SU-DHL-6 (cell line): ENCODE data around the gene GPRIN3.

Source experiments
- H2AFZ ChIP-seq: fragments of 200-600 bp; sonication (generic); 2 replicates; pipeline ENCODE4 v1.6.1; 2014; ENCODE audit warnings: low read depth, mild to moderate bottlenecking, moderate library complexity, mixed read lengths, antibody characterized with exemption, low read length; ENCODE audit not compliant: severe bottlenecking
- H3F3A ChIP-seq: fragments of 200-600 bp; shearing (Covaris generic); 2 replicates; pipeline ENCODE4 v1.6.0; 2016; ENCODE audit warnings: antibody characterized with exemption, mild to moderate bottlenecking; ENCODE audit not compliant: insufficient read depth
- H3K27ac ChIP-seq: fragments of 200-600 bp; sonication (generic); 2 replicates; pipeline ENCODE4 v1.5.1; 2016; ENCODE audit warnings: low read depth, mild to moderate bottlenecking, low read length, moderate library complexity, mixed read lengths
- H3K27me3 ChIP-seq: fragments of 200-600 bp; sonication (generic), shearing (Covaris generic); 2 replicates; pipeline ENCODE4 v1.6.0; 2014; ENCODE audit warnings: mild to moderate bottlenecking, low read length
- H3K36me3 ChIP-seq: fragments of 200-600 bp; sonication (generic); 2 replicates; pipeline ENCODE4 v1.6.1; 2014; ENCODE audit warnings: mild to moderate bottlenecking, low read length, mixed read lengths
- H3K4me2 ChIP-seq: fragments of 300-600, 200-600 bp; shearing (Covaris generic), sonication (generic); 2 replicates; pipeline ENCODE4 v1.6.0; 2014; ENCODE audit warnings: low read length, low read depth, mild to moderate bottlenecking; ENCODE audit not compliant: poor library complexity, severe bottlenecking
- H3K4me3 ChIP-seq: fragments of 200-600 bp; sonication (generic); 2 replicates; pipeline ENCODE4 v1.5.1; 2014; ENCODE audit warnings: antibody characterized with exemption, low read length, mild to moderate bottlenecking, mixed read lengths; ENCODE audit not compliant: insufficient read depth, poor library complexity, severe bottlenecking
- H3K79me2 ChIP-seq: fragments of 200-600 bp; sonication (generic); 2 replicates; pipeline ENCODE4 v1.6.1; 2014; ENCODE audit warnings: mild to moderate bottlenecking, low read length, moderate library complexity; ENCODE audit not compliant: insufficient read depth
- H3K9ac ChIP-seq: fragments of 200-600 bp; sonication (generic); 2 replicates; pipeline ENCODE4 v1.7.0; 2014; ENCODE audit warnings: mild to moderate bottlenecking, low read length
- H3K9me2 ChIP-seq: fragments of 200-600 bp; sonication (generic); replicated peaks from 2 replicates; pipeline ENCODE4 v1.6.1; 2014; ENCODE audit warnings: low read length; ENCODE audit not compliant: insufficient read depth
- H3K9me3 ChIP-seq: fragments of 200-600 bp; sonication (generic); 2 replicates; pipeline ENCODE4 v1.6.1; 2014; ENCODE audit warnings: low read length, mixed read lengths; ENCODE audit not compliant: insufficient read depth
- H4K20me1 ChIP-seq: fragments of 200-600 bp; sonication (generic); 2 replicates; pipeline ENCODE4 v1.6.1; 2014; ENCODE audit warnings: low read depth, mild to moderate bottlenecking, antibody characterized with exemption, low read length, moderate library complexity, mixed read lengths
- CTCF ChIP-seq: fragments of 200-600 bp; sonication (generic); IDR thresholded peaks from one replicate; pipeline ENCODE4 v1.5.1; 2017; ENCODE audit warnings: antibody characterized with exemption, mild to moderate bottlenecking, low read length, moderate library complexity; ENCODE audit not compliant: insufficient read depth, poor library complexity, severe bottlenecking
- EZH2phosphoT487 ChIP-seq: fragments of 200-600 bp; sonication (generic), shearing (Covaris generic); conservative IDR thresholded peaks from 2 replicates; pipeline ENCODE4 v1.6.1; 2018; ENCODE audit warnings: mild to moderate bottlenecking, antibody characterized with exemption, low read length, moderate library complexity, mixed read lengths

GPRIN3 gene

GRCh38 chr4:89316931-89317366, 9.3 kb upstream of the GPRIN3 start:
- Histone ChIP-seq H3K9ac (no peak overlapping the region), H2AFZ (peak overlapping the region; percentile 85), H3K9me2 (no peaks in the 10 kb centered on the region), H3K4me3 (no peak overlapping the region), H3K4me2 (peak overlapping the region; percentile 48), H3K27me3 (no peaks in the 10 kb centered on the region), H3K79me2 (no peaks in the 10 kb centered on the region), H3K9me3 (no peaks in the 10 kb centered on the region), H4K20me1 (no peaks in the 10 kb centered on the region), H3K27ac (peak overlapping the region; percentile 63), H3F3A (no peaks in the 10 kb centered on the region), H3K36me3 (no peaks in the 10 kb centered on the region)
- TF ChIP-seq EZH2phosphoT487 (no peak), CTCF (no peak)

- Histone ChIP-seq H3K4me3 (no peak overlapping the region), H3K36me3 (no peaks in the 10 kb centered on the region), H3K9me2 (no peaks in the 10 kb centered on the region), H2AFZ (peak overlapping the region; percentile 85), H3K27ac (peak overlapping the region; percentile 63; the same call in 1 of the 2 replicates), H3K79me2 (no peaks in the 10 kb centered on the region), H3K27me3 (no peaks in the 10 kb centered on the region), H3K9me3 (no peaks in the 10 kb centered on the region), H3F3A (no peaks in the 10 kb centered on the region), H4K20me1 (no peaks in the 10 kb centered on the region), H3K4me2 (peak overlapping the region; percentile 48), H3K9ac (no peak overlapping the region)
- TF ChIP-seq EZH2phosphoT487, result no peak
- TF ChIP-seq CTCF, result no peak
Observed at GRCh38 chr4:89316211-89316610, 8.6 kb upstream of the GPRIN3 start.

- TF ChIP-seq EZH2phosphoT487 (no peak), CTCF (no peak)
- Histone ChIP-seq H3K27me3 (no peaks in the 10 kb centered on the region), H3K36me3 (no peaks in the 10 kb centered on the region), H3K27ac (no peak overlapping the region), H3K4me2 (no peak overlapping the region), H3K9me3 (no peaks in the 10 kb centered on the region), H3K9me2 (no peaks in the 10 kb centered on the region), H3K79me2 (no peaks in the 10 kb centered on the region), H3K4me3 (no peak overlapping the region), H3K9ac (no peak overlapping the region), H4K20me1 (no peaks in the 10 kb centered on the region), H2AFZ (no peak overlapping the region), H3F3A (no peaks in the 10 kb centered on the region)
Observed at GRCh38 chr4:89314291-89314690, 6.7 kb upstream of the GPRIN3 start.

GRCh38 chr4:89312066-89312465, 4.5 kb upstream of the GPRIN3 start:
- Histone ChIP-seq H2AFZ (no peak overlapping the region), H3K9me3 (no peaks in the 10 kb centered on the region), H3K27ac (no peak overlapping the region), H3K4me3 (no peak overlapping the region), H4K20me1 (no peaks in the 10 kb centered on the region), H3K9ac (no peak overlapping the region), H3K36me3 (no peaks in the 10 kb centered on the region), H3K4me2 (no peak overlapping the region), H3F3A (no peaks in the 10 kb centered on the region), H3K27me3 (no peaks in the 10 kb centered on the region), H3K79me2 (no peaks in the 10 kb centered on the region), H3K9me2 (no peaks in the 10 kb centered on the region)
- TF ChIP-seq CTCF (no peak), EZH2phosphoT487 (no peak)
